Mesodermal cell (in vitro differentiated cells): ENCODE data around the gene B9D2.
A peak's percentile ranks its signal among the peaks of the same experiment; 100 is the strongest.
"Not testable (repeated sequence)": the region's sequence is repeated elsewhere in the genome, so short reads cannot be mapped to it uniquely, and the experiment has no call there.

Experiments
- H3K27ac ChIP-seq: 2 replicates; pipeline ENCODE4 v1.7.0; 2013; ENCODE audit warnings: mild to moderate bottlenecking, low read depth, low read length, moderate library complexity; ENCODE audit not compliant: severe bottlenecking
- H3K36me3 ChIP-seq: 2 replicates; pipeline ENCODE4 v1.7.1; 2013; ENCODE audit warnings: mild to moderate bottlenecking, low read length, moderate library complexity; ENCODE audit not compliant: control insufficient read depth, insufficient read depth
- H3K4me1 ChIP-seq: one replicate; pipeline ENCODE4 v1.7.1; 2013; ENCODE audit warnings: mild to moderate bottlenecking, low read length; ENCODE audit not compliant: insufficient read depth, control insufficient read depth, poor library complexity, severe bottlenecking
- H3K4me3 ChIP-seq: 2 replicates; pipeline ENCODE4 v1.7.0; 2013; ENCODE audit warnings: low read length, control low read depth, mild to moderate bottlenecking; ENCODE audit not compliant: insufficient read depth, poor library complexity, severe bottlenecking; ENCODE audit errors: extremely low read depth
- H3K9me3 ChIP-seq: 2 replicates; pipeline ENCODE4 v1.7.1; 2013; ENCODE audit warnings: mild to moderate bottlenecking, low read length, moderate library complexity; ENCODE audit not compliant: control insufficient read depth
- WGBS, 2 experiments: methylation state at CpG; one replicate each; pipeline ENCODE4 v1.1.5; 2013; ENCODE audit warnings: missing lambda C conversion rate in 2 of 2; ENCODE audit not compliant: insufficient coverage in 2 of 2; 5-methylcytosine and 5-hydroxymethylcytosine counted together

B9D2 gene

DNA sequence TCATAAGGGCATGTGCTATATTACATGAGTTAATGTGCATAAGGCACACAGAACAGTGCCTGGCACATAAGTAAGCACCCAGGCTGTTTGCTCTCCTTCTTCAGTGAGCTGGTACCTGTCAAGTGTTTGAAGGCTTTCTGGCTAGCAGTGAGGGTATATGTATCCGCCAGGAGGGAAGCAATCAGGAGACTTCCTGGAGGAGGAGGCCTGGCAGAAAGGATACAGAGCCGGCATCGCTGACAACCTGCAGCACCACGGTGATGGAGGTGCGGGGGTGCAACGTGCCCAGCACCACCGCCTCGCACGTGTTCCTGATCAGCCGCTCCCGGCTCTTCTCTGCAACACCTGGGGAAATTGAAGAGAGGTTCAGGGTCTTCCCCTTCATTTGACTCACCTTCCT, 27.7 kb upstream of the B9D2 start:
- WGBS, 2 experiments = 91 to 92% methylated on average over 9 to 11 of the region's 11 CpGs
- no peaks in the 10 kb centered on the region for H3K4me1 ChIP-seq
- peaks cover 45% of the 10 kb centered on the region for H3K36me3 ChIP-seq
- H3K27ac ChIP-seq = no peak overlapping the region
- no peak overlapping the region for H3K4me3 ChIP-seq
- H3K9me3 ChIP-seq = no peaks in the 10 kb centered on the region

DNA sequence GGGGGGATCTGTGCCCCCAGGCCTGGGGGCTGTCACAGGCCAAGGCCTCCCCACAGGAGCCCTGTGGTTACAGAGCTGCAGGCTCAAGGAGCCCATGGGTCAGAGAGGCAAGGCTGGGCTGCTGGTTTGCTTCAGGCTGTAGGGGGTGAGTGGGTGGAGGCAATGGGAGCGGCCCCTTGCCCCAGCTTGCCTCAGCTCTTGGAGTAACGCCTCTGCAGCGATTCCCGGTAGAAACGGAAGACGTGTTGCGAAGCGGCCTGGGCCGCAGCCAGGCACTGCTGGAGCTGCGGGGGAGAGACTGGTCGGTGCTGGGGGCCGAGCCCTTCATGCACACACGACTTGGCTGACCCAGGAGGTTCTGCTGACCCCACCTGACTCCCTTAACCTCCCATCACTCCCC, 22.5 kb upstream of the B9D2 start:
- no peak overlapping the region for H3K27ac ChIP-seq
- H3K4me1 ChIP-seq = no peaks in the 10 kb centered on the region
- no peaks in the 10 kb centered on the region for H3K9me3 ChIP-seq
- 96% methylated on average over 11 to 12 of the region's 13 CpGs for WGBS, 2 experiments
- no peak overlapping the region for H3K4me3 ChIP-seq
- H3K36me3 ChIP-seq = peaks cover 54% of the 10 kb centered on the region

DNA sequence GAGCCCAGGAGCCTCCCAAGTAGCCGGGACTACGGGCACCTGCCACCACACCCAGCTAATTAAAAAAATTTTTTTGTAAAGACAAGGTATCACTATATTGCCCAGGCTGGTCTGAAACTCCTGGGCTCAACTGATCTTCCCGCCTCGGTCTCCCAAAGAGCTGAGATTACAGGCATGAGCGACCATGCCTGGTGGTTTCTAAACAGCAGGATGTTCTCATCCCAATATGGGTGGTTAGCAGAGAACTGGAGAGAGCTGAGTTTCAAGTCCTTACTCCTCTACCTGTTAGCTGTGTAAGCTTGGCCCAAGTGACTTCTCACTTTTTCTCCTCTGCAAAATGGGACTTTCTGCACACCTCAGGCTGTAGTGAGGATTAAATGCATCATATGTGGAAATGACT, 20.4 kb upstream of the B9D2 start:
- H3K36me3 ChIP-seq = peaks cover 36% of the 10 kb centered on the region
- H3K9me3 ChIP-seq = no peaks in the 10 kb centered on the region
- no peak overlapping the region for H3K27ac ChIP-seq
- H3K4me1 ChIP-seq = no peaks in the 10 kb centered on the region
- H3K4me3 ChIP-seq = no peak overlapping the region
- WGBS, 2 experiments = 82 to 100% methylated on average over 3 of the region's 5 CpGs

DNA sequence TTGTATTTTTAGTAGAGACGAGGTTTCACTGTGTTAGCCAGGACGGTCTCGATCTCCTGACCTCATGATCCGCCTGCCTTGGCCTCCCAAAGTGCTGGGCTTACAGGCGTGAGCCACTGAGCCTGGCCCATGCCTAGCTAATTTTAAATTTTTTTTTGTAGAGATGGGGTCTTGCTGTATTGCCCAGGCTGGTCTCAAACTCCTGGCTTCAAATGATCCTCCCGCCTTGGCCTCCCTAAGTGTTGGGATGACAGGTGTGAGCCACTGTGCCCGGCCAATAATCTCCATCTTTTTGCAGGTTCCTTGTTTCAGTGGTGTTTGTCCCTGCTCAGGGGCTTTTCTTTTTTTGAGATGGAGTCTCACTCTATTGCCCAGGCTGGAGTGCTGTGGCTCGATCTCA, 17.6 kb upstream of the B9D2 start:
- not testable (repeated sequence) for H3K9me3 ChIP-seq, H3K4me3 ChIP-seq, H3K4me1 ChIP-seq, H3K27ac ChIP-seq
- 92 to 100% methylated on average over 4 to 7 of the region's 8 CpGs for WGBS, 2 experiments
- peaks cover 14% of the 10 kb centered on the region for H3K36me3 ChIP-seq

DNA sequence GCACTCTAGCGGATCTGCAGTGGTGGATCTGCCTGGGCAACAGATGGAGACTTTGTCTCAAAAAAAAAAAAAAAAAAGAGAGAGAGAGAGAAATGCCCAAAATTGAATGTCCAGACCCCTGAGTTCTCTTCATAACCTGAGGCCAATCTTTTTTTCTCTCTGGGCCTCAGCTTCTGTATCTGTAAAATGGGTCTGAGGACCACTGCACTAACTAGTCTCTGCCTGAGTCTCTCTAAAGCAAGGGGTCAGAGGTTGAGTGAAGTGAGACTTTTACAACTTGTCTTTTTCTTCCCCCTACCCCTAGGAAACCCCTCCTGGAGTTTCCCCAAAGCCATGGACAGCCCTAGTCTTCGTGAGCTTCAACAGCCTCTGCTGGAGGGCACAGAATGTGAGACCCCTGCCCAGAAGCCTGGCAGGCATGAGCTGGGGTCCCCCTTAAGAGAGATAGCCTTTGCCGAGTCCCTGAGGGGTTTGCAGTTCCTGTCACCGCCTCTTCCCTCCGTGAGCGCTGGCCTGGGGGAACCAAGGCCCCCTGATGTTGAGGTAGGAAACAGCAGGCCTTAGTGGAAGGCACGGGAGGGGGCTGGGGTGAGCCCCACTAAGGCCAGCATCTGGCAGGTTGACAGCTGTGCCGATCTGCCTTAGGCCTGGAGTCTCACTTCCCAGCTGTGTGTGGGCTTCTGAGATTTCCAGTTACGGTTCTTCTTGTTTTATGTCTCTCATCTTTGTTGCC, 14.2 kb upstream of the B9D2 start:
- no peak overlapping the region for H3K4me3 ChIP-seq
- H3K4me1 ChIP-seq = no peaks in the 10 kb centered on the region
- no peak overlapping the region for H3K27ac ChIP-seq
- H3K36me3 ChIP-seq = peaks cover 6% of the 10 kb centered on the region
- WGBS, 2 experiments = 56 to 57% methylated on average over 7 to 8 of the region's 9 CpGs
- no peaks in the 10 kb centered on the region for H3K9me3 ChIP-seq

DNA sequence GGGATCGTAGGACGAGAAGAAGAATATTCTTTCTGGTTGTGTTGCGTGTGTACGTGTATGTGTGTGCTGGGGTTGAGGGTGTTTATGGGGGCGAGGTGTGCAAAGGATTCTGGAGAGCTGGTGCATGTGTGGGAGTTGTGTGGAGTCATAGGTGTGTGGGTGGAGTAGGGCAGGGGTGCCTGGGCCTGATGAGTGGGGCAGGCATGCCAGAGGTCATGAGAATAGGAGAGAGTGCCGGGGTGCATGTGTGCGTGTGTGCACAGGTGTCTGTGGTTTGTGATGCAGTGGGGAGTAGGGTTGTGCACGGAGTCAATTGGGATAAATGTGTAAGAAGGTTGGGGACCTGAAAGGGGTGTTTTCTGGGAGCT, 13.0 kb upstream of the B9D2 start:
- H3K36me3 ChIP-seq = peaks cover 3% of the 10 kb centered on the region
- H3K4me3 ChIP-seq = peak overlapping the region; percentile 44
- peak overlapping the region; percentile 29 for H3K27ac ChIP-seq
- no peaks in the 10 kb centered on the region for H3K4me1 ChIP-seq
- no peaks in the 10 kb centered on the region for H3K9me3 ChIP-seq
- 66 to 70% methylated on average over 7 to 8 of the region's 8 CpGs for WGBS, 2 experiments

DNA sequence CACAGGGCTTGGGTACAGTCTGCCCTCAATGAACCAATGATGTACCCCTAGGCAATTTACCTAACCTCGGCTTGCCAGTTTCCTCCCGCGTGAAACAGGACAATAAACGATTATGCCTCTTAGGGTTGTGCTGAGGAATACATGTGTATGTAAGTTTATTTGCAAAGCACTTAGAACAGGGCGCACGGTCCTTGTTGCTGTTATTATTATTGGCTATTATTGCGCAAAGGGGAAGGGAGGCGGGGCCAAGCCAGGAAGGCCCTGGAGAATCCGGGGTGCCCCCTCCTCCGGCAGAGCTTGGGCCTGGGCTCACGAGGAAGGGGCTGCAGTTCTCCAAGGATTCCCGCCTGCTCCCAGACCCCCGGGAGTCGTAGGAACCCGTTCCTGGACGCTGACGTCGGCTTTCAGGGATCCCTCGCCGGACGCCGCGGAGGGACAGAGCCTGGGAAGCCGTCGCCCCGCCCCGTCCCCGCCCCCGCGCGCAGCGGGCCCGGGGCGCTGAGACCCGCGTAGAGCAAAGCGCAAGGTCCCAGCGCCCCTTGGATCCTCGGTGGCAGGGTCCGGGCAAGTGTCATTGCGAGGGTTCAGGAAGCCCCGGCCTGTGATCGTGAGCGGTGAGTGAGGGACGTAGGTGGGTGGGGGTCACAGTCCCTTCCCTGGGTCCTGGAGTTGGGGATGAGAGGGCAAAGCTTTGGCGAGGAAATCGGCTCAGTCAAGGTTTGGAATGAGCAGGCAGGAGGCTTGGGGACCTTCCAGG, 12.5 kb upstream of the B9D2 start, which contains the start of gene TMEM91:
Gene TMEM91 (plus strand): TSS at position 293 of the 757 bp plus-strand sequence. CDS start 1,777 bp downstream, outside the sequence.
- H3K4me1 ChIP-seq = no peaks in the 10 kb centered on the region
- 4 to 6% methylated on average over 34 to 45 of the region's 47 CpGs for WGBS, 2 experiments
- peak within 1 kb of the TSS; percentile 29 for H3K27ac ChIP-seq
- H3K36me3 ChIP-seq = peaks cover 3% of the 10 kb centered on the region
- peak within 1 kb of the TSS; percentile 44 for H3K4me3 ChIP-seq
- H3K9me3 ChIP-seq = no peaks in the 10 kb centered on the region

DNA sequence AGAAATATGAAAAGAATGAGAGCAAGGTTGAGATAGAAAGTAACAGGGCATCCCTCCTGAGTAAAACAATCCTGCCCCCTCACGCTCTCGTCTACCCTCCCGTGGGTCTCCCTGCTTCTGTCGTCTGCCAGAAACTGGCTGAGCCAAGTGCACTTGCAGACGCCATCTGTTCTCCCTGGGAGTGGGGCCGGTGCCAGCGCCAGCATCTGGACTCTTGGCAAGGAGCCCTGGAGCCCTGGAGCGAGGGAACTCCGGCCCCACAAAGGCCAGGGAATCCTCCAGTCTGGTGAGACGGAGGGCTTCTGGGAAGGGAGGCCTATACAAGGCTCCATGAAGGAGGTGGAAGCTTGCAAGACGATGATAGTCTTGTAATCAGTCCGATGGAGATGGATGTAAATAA, 10.0 kb upstream of the B9D2 start:
- Histone ChIP-seq H3K27ac (no peak overlapping the region), H3K9me3 (no peaks in the 10 kb centered on the region), H3K4me3 (no peak overlapping the region), H3K4me1 (no peaks in the 10 kb centered on the region), H3K36me3 (peaks cover 3% of the 10 kb centered on the region)
- WGBS, 2 experiments = 91 to 97% methylated on average over 6 to 9 of the region's 12 CpGs

DNA sequence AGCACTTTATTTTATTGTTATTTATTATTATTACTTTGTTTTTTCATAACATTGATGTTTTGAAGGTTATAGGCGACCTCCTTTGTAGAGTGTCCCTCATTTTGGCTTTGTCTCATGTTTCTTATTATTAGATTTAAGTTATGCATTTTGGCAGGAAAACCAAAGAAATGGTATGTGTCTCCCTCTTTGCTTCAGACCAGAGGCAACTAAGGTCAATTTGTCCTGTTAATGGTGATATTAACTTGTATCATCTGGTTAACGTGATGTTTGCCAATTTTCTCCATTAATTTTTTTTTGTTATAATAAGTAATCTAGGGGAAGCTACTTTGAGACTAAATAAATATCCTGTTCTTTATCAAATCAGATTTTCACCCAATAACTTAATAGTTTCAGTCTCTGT, 8.6 kb upstream of the B9D2 start:
- 86% methylated on average over 1 of the region's 2 CpGs; no CpG with 5 or more reads in 1 of the 2 experiments for WGBS, 2 experiments

DNA sequence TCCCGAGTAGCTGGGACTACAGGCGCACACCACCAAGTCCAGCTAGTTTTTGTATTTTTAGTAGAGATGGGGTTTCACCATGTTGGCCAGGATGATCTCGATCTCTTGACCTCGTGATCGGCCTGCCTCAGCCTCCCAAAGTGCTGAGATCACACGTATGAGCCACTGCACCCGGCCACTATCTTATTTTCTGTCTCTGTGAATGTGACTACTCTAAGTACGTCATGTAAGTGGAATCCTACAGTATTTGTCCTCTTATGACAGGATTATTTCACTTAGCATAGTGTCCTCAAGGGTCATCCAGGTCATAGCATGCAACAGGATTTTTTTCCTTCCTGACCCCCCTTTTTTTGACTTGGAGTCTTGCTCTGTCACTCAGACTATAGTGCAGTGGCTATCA, 7.6 kb upstream of the B9D2 start:
- Histone ChIP-seq H3K36me3 (peaks cover 3% of the 10 kb centered on the region), H3K27ac (no peak overlapping the region)
- 96 to 98% methylated on average over 7 to 8 of the region's 8 CpGs for WGBS, 2 experiments

More for the DNA sequence above, 8.6 kb upstream of the B9D2 start:
- H3K4me1 ChIP-seq = no peaks in the 10 kb centered on the region
- H3K9me3 ChIP-seq = no peaks in the 10 kb centered on the region
- no peak overlapping the region for H3K27ac ChIP-seq
- no peak overlapping the region for H3K4me3 ChIP-seq
- peaks cover 3% of the 10 kb centered on the region for H3K36me3 ChIP-seq

DNA sequence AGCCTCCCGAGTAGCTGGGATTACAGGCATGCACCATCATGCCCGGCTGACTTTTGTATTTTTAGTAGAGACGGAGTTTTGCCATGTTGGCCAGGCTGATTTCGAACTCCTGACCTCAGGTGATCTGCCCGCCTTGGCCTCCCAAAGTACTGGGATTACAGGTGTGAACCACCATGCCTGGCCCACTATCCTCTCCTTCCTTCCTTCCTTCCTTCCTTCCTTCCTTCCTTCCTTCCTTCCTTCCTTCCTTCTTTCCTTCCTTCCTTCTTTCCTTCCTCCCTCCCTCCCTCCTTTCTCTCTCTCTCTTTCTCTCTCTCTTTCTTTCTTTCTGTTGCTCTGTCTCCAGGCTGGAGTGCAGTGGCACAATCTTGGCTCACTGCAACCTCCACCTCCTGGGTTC, 7.2 kb upstream of the B9D2 start:
- WGBS, 2 experiments = 97 to 100% methylated on average over 3 to 5 of the region's 5 CpGs
- not testable (repeated sequence) for H3K27ac ChIP-seq, H3K4me1 ChIP-seq, H3K9me3 ChIP-seq, H3K36me3 ChIP-seq, H3K4me3 ChIP-seq

More for the DNA sequence above, 7.6 kb upstream of the B9D2 start:
- Histone ChIP-seq H3K4me1 (no peaks in the 10 kb centered on the region), H3K9me3 (no peaks in the 10 kb centered on the region), H3K4me3 (no peak overlapping the region)
